Mesenchymal stem cell (in vitro differentiated cells and primary cell): ENCODE results near the gene ADK.

Source experiments
- DNase-seq: peaks from one replicate; pipeline ENCODE4 v3.0.0-alpha.2; 2013
- H2AFZ ChIP-seq: one replicate; pipeline ENCODE4 v1.6.1; 2013; ENCODE audit warnings: low read depth, mild to moderate bottlenecking, control low read depth, inconsistent platforms, low read length, moderate library complexity
- H2AK5ac ChIP-seq: 2 replicates; pipeline ENCODE4 v1.6.1; 2013; ENCODE audit warnings: low read length, moderate library complexity, mild to moderate bottlenecking, inconsistent platforms; ENCODE audit not compliant: severe bottlenecking
- H2BK120ac ChIP-seq: one replicate; pipeline ENCODE4 v1.6.1; 2013; ENCODE audit warnings: low read depth, mild to moderate bottlenecking, inconsistent platforms, low read length, moderate library complexity
- H2BK12ac ChIP-seq, 2 experiments: one replicate each; pipeline ENCODE4 v1.6.1; 2013; ENCODE audit warnings: inconsistent platforms in 2 of 2, low read length in 2 of 2, mild to moderate bottlenecking in 2 of 2, moderate library complexity in 2 of 2, control low read depth in 1 of 2
- H2BK15ac ChIP-seq: one replicate; pipeline ENCODE4 v1.6.1; 2013; ENCODE audit warnings: mild to moderate bottlenecking, low read depth, inconsistent platforms; ENCODE audit not compliant: poor library complexity, severe bottlenecking
- H2BK5ac ChIP-seq: 2 replicates; pipeline ENCODE4 v1.6.1; 2013; ENCODE audit warnings: low read depth, mild to moderate bottlenecking, low read length, control low read depth, inconsistent platforms; ENCODE audit not compliant: poor library complexity, severe bottlenecking
- H3K14ac ChIP-seq, 2 experiments: one replicate each; pipeline ENCODE4 v1.6.1; 2013; ENCODE audit warnings: inconsistent platforms in 2 of 2, low read length in 2 of 2, control low read depth in 1 of 2, mild to moderate bottlenecking in 1 of 2, moderate library complexity in 1 of 2
- H3K18ac ChIP-seq, 2 experiments: one replicate each; pipeline ENCODE4 v1.6.1; 2013; ENCODE audit warnings: inconsistent platforms in 2 of 2, low read length in 2 of 2, control low read depth in 1 of 2, low read depth in 1 of 2, mild to moderate bottlenecking in 1 of 2
- H3K23ac ChIP-seq, 2 experiments: one replicate each; pipeline ENCODE4 v1.6.1; 2013; ENCODE audit warnings: inconsistent platforms in 2 of 2, low read length in 2 of 2, mild to moderate bottlenecking in 2 of 2, moderate library complexity in 2 of 2, control low read depth in 1 of 2
- H3K27ac ChIP-seq: 2 replicates; pipeline ENCODE4 v1.5.1; 2013; ENCODE audit warnings: mild to moderate bottlenecking, moderate library complexity, low read length, control low read depth, inconsistent platforms; ENCODE audit not compliant: poor library complexity, severe bottlenecking
- H3K27me3 ChIP-seq, 2 experiments: 2 replicates each; pipeline versions ENCODE4 v1.6.1 to v1.7.0; 2013; ENCODE audit warnings: low read length in 2 of 2, mild to moderate bottlenecking in 2 of 2, moderate library complexity in 2 of 2, control low read depth in 1 of 2, inconsistent platforms in 1 of 2; ENCODE audit not compliant: control insufficient read depth in 1 of 2, insufficient read depth in 1 of 2
- H3K36me3 ChIP-seq, 2 experiments: 2 replicates each; pipeline versions ENCODE4 v1.6.1 to v1.7.0; 2013; ENCODE audit warnings: low read length in 2 of 2, control low read depth in 1 of 2, inconsistent platforms in 1 of 2, low read depth in 1 of 2, mild to moderate bottlenecking in 1 of 2; ENCODE audit not compliant: insufficient read depth in 2 of 2, control insufficient read depth in 1 of 2
- H3K4ac ChIP-seq, 2 experiments: one replicate each; pipeline ENCODE4 v1.6.1; 2013; ENCODE audit warnings: inconsistent platforms in 2 of 2, low read length in 2 of 2, mild to moderate bottlenecking in 2 of 2, moderate library complexity in 2 of 2, control low read depth in 1 of 2, low read depth in 1 of 2
- H3K4me1 ChIP-seq: 2 replicates; pipeline ENCODE4 v1.6.1; 2013; ENCODE audit warnings: low read depth, low read length, control low read depth; ENCODE audit not compliant: control insufficient read depth, insufficient read depth
- H3K4me2 ChIP-seq: 2 replicates; pipeline ENCODE4 v1.6.1; 2013; ENCODE audit warnings: low read length, mild to moderate bottlenecking, inconsistent platforms; ENCODE audit not compliant: poor library complexity, severe bottlenecking
- H3K4me3 ChIP-seq, 2 experiments: 2 replicates each; pipeline versions ENCODE4 v1.5.1 to v1.7.0; 2013; ENCODE audit warnings: low read length in 2 of 2, mild to moderate bottlenecking in 2 of 2, control low read depth in 1 of 2, low read depth in 1 of 2; ENCODE audit not compliant: insufficient read depth in 1 of 2
- H3K79me1 ChIP-seq: replicated peaks from 2 replicates; pipeline ENCODE4 v1.6.1; 2013; ENCODE audit warnings: mild to moderate bottlenecking, control low read depth, low read length, inconsistent platforms; ENCODE audit not compliant: poor library complexity, severe bottlenecking
- H3K9ac ChIP-seq: 2 replicates; pipeline ENCODE4 v1.7.0; 2013; ENCODE audit warnings: mild to moderate bottlenecking, low read length, moderate library complexity
- H3K9me3 ChIP-seq: 2 replicates; pipeline ENCODE4 v1.7.0; 2013; ENCODE audit warnings: mild to moderate bottlenecking, low read length; ENCODE audit not compliant: control insufficient read depth
- H4K8ac ChIP-seq: one replicate; pipeline ENCODE4 v1.6.1; 2013; ENCODE audit warnings: inconsistent platforms, mild to moderate bottlenecking, low read length, moderate library complexity
- H4K91ac ChIP-seq: one replicate; pipeline ENCODE4 v1.6.1; 2013; ENCODE audit warnings: mild to moderate bottlenecking, low read length, inconsistent platforms
- WGBS: methylation state at CpG from one replicate; pipeline ENCODE4 v1.1.7; 2013; ENCODE audit warnings: mixed read lengths; 5-methylcytosine and 5-hydroxymethylcytosine counted together

ADK gene

GRCh38 chr10:74246495-74246894 is 95.5 kb downstream of the ADK start:
- H2BK12ac ChIP-seq: no peak overlapping the region
- H2BK5ac ChIP-seq: no peak overlapping the region
- H3K4ac ChIP-seq: no peak overlapping the region
- no peak overlapping the region for H3K14ac ChIP-seq
- no peak overlapping the region for H3K18ac ChIP-seq
- H3K79me1 ChIP-seq: peaks cover 14% of the 10 kb centered on the region
- no peak overlapping the region for H2AFZ ChIP-seq
- H2BK15ac ChIP-seq: no peak overlapping the region
- no peak overlapping the region for H4K91ac ChIP-seq
- no peak overlapping the region for H3K9ac ChIP-seq
- H3K9me3 ChIP-seq: no peaks in the 10 kb centered on the region
- H3K36me3 ChIP-seq: peaks cover 7 to 12% of the 10 kb centered on the region in 2 experiments
- DNase-seq: no peak
- no peak overlapping the region for H4K8ac ChIP-seq
- H2BK120ac ChIP-seq: no peak overlapping the region
- H3K27ac ChIP-seq: no peak overlapping the region
- no peak overlapping the region for H3K23ac ChIP-seq
- no peaks in the 10 kb centered on the region for H3K27me3 ChIP-seq
- H3K4me1 ChIP-seq: no peaks in the 10 kb centered on the region
- no peak overlapping the region for H3K4me2 ChIP-seq
- H2AK5ac ChIP-seq: no peak overlapping the region
- no peak overlapping the region for H3K4me3 ChIP-seq

GRCh38 chr10:74249865-74250264 is 98.8 kb downstream of the ADK start:
- no peak overlapping the region for H2BK5ac ChIP-seq
- no peak overlapping the region for H2AK5ac ChIP-seq
- no peak overlapping the region for H4K91ac ChIP-seq
- H3K4me3 ChIP-seq: no peak overlapping the region
- H3K18ac ChIP-seq: no peak overlapping the region
- H3K9me3 ChIP-seq: no peaks in the 10 kb centered on the region
- no peak overlapping the region for H2BK12ac ChIP-seq
- H3K36me3 ChIP-seq: no peaks in the 10 kb centered on the region
- no peaks in the 10 kb centered on the region for H3K27me3 ChIP-seq
- no peak overlapping the region for H3K14ac ChIP-seq
- no peak overlapping the region for H3K4ac ChIP-seq
- WGBS: no CpG with 5 or more reads among the region's 1 CpG
- no peak overlapping the region for H3K23ac ChIP-seq
- no peak overlapping the region for H2AFZ ChIP-seq
- H2BK120ac ChIP-seq: no peak overlapping the region
- no peak overlapping the region for H2BK15ac ChIP-seq
- no peak for DNase-seq
- no peak overlapping the region for H3K9ac ChIP-seq
- H4K8ac ChIP-seq: no peak overlapping the region
- H3K79me1 ChIP-seq: peaks cover 9% of the 10 kb centered on the region
- H3K4me1 ChIP-seq: no peaks in the 10 kb centered on the region
- no peak overlapping the region for H3K27ac ChIP-seq
- no peak overlapping the region for H3K4me2 ChIP-seq

GRCh38 chr10:74255214-74255613 is 104.2 kb downstream of the ADK start:
- H3K4me3 ChIP-seq: no peak overlapping the region
- H3K14ac ChIP-seq: no peak overlapping the region
- no peaks in the 10 kb centered on the region for H3K36me3 ChIP-seq
- H3K27ac ChIP-seq: no peak overlapping the region
- no peak overlapping the region for H2BK15ac ChIP-seq
- no peak overlapping the region for H2AFZ ChIP-seq
- H4K8ac ChIP-seq: no peak overlapping the region
- H3K23ac ChIP-seq: no peak overlapping the region
- no peak overlapping the region for H2BK120ac ChIP-seq
- H3K27me3 ChIP-seq: no peaks in the 10 kb centered on the region
- H2AK5ac ChIP-seq: no peak overlapping the region
- no peak for DNase-seq
- H2BK5ac ChIP-seq: no peak overlapping the region
- no peak overlapping the region for H3K18ac ChIP-seq
- no peaks in the 10 kb centered on the region for H3K9me3 ChIP-seq
- H3K4ac ChIP-seq: no peak overlapping the region
- no peak overlapping the region for H3K4me2 ChIP-seq
- no peak overlapping the region for H4K91ac ChIP-seq
- H3K4me1 ChIP-seq: no peaks in the 10 kb centered on the region
- H3K79me1 ChIP-seq: peaks cover 9% of the 10 kb centered on the region
- H2BK12ac ChIP-seq: no peak overlapping the region
- no peak overlapping the region for H3K9ac ChIP-seq

GRCh38 chr10:74255888-74256357 is 104.9 kb downstream of the ADK start:
- H3K14ac ChIP-seq: no peak overlapping the region
- H3K27me3 ChIP-seq: no peaks in the 10 kb centered on the region
- H3K4me2 ChIP-seq: no peak overlapping the region
- peaks cover 8% of the 10 kb centered on the region for H3K79me1 ChIP-seq
- H2AFZ ChIP-seq: no peak overlapping the region
- no peaks in the 10 kb centered on the region for H3K4me1 ChIP-seq
- H3K4me3 ChIP-seq: no peak overlapping the region
- 53% methylated on average over 4 of the region's 4 CpGs for WGBS
- no peaks in the 10 kb centered on the region for H3K9me3 ChIP-seq
- no peak overlapping the region for H2BK120ac ChIP-seq
- no peak overlapping the region for H4K8ac ChIP-seq
- H3K9ac ChIP-seq: no peak overlapping the region
- no peak overlapping the region for H2BK5ac ChIP-seq
- no peak overlapping the region for H3K18ac ChIP-seq
- H3K4ac ChIP-seq: no peak overlapping the region
- H2BK15ac ChIP-seq: no peak overlapping the region
- H3K23ac ChIP-seq: no peak overlapping the region
- DNase-seq: peak; percentile 29
- H2BK12ac ChIP-seq: no peak overlapping the region
- no peak overlapping the region for H4K91ac ChIP-seq
- H2AK5ac ChIP-seq: no peak overlapping the region
- no peak overlapping the region for H3K27ac ChIP-seq
- H3K36me3 ChIP-seq: no peaks in the 10 kb centered on the region
